DMS153 (cell line): ENCODE data around the gene ACSL4.
"Not testable (repeated sequence)": the region's sequence is repeated elsewhere in the genome, so short reads cannot be mapped to it uniquely, and the experiment has no call there.

ENCODE experiments used
- DNase-seq: peaks from one replicate; lab custom pipeline; 2025; lab: John Stamatoyannopoulos, UW

The ACSL4 gene

DNA sequence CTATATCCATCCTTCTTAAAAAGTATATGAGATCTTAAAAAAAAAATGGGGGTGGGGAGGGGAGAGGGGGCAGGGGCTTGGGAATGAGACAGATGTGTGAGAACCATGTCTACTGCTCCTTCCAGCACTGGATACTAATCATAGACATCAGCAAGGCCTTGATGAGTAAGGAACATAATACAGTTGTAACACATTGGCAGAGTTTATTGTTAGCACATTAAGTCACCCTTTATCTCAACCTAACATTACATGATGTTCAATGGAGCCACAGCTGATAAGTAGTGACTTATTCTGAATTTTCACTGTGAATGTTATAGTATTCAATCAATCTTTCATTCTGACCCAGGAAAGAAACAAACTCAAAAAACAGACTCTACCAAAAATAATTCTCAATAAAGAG is 60.8 kb downstream of the ACSL4 start:
- no peak for DNase-seq

DNA sequence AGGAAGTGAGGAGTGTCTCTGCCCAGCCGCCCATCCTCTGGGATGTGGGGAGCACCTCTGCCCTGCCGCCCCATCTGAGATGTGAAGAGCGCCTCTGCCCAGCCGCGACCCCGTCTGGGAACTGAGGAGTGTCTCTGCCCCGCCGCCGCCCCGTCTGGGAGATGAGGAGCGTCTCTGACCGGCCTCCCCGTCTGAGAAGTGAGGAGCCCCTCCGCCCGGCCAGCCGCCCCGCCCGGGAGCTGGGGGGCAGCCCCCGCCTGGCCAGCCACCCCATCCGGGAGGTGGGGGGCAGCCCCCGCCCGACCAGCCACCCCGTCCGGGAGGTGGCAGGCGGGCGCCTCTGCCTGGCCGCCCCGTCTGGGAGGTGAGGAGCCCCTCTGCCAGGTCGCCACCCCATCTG is 61.9 kb downstream of the ACSL4 start:
- DNase-seq, result not testable (repeated sequence)

DNA sequence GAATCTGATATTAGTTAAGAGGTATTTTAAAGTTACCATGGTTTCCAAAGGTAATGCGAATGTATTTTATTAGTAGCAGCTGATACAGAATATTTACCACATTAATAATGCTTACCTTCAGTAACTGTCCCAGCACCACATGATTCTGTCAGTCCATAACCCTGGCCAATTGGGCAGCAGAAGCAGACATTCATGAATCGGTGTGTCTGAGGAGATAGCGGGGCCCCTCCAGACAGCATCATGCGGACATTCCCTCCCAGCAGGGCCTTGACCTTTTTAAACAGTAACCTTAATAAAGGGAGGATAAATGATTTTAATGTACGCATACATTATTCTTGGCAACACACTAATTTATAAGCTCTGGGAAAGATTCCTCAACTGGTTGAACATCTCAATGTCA is 65.1 kb downstream of the ACSL4 start:
- no peak for DNase-seq

DNA sequence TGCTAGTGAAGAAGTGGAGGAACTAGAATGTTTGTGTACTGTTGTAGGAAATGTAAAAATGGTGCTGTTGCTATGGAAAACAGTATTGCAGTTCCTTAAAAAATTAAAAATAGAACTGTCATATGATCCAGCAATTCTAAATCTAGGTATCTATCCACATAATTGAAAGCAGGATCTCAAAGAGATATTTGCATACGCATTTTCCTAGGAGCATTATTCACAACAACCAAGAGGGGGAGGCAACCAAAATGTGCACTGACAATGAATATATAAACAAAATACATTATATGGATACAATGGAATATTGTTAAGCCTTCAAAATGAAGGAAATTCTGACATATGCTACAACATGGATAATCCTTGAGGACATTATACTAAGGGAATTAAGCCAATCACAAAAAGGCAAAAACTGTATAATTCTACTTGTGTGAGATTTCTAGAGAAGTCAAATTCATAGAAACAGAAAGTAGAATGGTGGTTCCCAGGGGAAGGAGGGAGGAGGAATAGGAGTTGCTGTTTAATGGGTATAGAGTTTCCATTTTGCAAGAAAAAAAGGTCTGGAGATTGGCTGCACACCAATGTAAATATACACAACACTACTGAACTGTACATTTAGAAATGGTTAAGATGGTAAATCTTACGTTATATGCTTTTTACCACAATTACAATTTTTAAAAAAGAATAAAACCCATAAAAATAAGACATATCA is 72.5 kb downstream of the ACSL4 start:
- no peak for DNase-seq

DNA sequence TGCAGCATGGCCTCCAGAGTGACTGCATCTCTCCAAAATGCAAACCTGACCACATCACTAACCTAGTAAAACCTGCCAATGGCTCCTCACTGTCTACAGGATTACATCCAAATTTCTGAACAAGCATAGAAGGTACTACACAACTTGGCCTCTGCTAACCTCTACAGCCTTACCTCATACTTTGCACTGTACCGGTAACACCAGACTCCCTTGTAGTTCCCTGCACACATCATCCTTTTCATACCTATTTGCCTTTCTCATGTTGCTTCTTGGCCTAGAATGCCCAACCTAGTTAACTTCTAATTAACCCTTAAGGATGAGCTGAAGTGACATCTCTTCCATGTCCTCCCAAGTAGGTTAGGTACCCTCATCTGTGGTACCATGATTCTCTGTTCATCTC is 74.7 kb downstream of the ACSL4 start:
- no peak for DNase-seq

DNA sequence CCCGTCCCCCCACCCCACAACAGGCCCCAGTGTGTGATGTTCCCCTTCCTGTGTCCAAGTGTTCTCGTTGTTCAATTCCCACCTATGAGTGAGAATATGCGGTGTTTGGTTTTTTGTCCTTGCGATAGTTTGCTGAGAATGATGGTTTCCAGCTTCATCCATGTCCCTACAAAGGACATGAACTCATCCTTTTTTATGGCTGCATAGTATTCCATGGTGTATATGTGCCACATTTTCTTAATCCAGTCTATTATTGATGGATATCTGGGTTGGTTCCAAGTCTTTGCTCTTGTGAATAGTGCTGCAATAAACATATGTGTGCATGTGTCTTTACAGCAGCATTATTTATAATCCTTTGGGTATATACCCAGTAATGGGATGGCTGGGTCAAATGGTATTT is 75.7 kb downstream of the ACSL4 start:
- not testable (repeated sequence) for DNase-seq

DNA sequence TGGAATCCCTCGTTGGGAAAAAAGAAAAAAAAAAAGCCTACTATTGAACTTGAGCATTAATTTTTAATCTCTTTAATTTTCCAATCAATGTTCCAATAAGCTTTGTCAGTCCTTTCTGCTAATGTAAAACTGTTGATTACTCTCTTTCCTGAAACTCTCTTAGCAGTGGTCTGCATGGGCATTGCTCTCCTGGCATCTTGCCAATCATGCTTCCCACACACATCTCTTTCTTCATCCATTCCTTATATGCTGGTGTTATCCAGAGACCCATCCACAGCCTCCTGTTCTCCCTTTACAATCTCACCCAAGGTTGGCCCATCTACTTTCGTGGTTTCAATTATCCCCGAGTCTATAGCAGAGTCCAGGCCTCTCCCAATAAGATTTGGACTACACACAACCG is 76.3 kb downstream of the ACSL4 start:
- DNase-seq, result no peak

DNA sequence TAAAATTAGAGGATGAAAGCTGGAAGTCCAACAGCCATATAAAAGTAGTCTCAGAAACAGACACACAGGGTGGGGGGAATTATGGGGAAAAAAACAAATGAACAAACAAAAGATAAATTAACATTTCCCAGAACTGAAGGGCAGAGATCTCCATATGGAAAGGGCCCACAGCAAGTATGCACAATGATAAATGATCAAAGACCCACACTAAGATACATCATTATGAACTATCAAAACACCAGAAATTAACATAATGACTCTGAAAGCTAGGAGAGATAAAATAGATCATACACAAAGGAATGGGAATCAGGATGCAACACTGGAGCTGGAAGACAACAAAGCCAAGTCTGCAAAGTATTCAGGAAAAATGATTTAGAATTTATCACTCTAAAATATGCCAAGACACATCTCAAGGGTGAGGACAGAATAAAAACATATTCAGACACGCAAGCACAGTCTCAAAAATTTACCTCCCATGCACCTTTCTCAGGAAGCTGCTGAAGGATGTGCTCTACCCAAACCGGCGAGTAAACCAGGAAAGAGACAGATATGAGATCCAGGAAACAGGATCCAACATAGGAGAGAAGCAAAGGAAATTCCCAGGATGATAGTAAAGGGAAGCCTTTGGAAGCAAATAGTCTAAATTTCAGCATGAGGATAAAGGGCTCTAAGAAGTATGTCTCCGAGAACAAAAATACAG is 77.4 kb downstream of the ACSL4 start:
- DNase-seq, result no peak

DNA sequence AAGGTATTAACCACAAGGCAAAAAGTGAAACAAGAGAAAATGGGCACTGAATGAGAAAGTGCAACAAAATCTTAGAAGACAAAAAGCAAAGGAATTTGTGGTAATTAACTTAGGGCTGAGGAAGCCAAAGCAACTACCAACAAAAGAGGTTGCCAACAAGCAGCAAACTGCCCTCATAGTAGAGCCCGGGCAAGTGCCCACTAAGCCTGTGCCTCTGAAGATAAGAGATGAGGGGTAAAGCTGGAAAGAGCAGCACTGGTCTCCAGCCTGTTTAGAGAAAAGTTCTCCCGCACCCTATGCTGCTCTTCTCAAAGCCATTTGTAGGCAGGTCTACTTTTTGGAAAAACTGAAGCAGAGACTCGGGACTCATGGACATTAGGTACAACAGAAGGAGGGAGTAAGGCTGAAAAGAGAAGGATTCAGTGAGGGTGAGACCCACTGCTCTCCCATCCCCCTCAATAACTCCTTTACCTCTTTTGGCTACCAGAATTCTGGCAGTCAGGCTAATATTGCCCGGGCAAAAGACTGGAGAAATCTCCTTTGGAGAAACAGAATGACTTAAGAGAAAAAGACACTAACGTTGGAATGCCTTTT is 78.4 kb downstream of the ACSL4 start:
- DNase-seq, result no peak

DNA sequence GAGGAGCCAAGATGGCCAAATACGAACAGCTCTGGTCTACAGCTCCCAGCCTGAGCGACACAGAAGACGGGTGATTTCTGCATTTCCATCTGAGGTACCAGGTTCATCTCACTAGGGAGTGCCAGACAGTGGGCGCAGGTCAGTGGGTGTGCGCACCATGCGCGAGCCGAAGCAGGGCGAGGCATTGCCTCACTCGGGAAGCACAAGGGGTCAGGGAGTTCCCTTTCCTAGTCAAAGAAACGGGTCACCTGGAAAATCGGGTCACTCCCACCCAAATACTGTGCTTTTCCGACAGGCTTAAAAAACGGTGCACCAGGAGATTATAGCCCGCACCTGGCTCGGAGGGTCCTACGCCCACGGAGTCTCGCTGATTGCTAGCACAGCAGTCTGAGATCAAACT is 88.4 kb downstream of the ACSL4 start:
- not testable (repeated sequence) for DNase-seq

DNA sequence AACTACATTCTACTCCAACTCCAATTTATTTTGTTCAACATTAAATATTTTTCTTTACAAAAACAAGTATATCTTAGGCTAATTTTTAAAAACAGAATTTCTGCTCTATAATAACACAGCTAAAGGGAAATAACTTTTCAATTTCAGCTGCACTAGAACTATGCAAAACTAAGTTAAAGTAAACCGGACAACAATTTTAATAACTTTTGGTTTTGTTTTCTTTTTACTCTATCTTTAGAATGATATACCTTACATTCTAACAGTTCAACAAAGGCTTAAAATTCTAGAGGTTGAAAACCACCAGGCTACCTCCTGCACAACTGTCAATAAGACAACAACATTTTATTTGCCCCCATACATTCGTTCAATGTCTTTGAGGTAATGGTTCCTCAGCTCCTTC is 89.4 kb downstream of the ACSL4 start:
- DNase-seq, result no peak

DNA sequence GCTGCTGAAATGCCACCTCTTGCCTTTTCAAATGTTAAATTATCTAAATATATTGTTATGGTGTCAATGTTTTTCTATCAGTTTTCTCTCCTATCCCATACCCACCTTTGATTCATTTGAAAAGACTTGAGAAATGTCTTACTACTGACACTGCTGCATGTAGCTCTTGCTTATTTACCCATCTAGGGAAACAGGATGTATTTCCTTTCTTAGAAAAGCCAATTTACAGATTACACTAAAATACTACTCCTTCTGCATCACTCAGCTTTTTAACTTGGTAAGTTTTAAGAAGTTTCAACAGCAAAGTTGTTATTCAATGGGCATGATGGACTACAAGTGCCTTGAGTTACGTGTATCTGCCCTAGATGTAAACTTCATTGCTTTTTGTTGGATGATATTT is 94.9 kb downstream of the ACSL4 start:
- DNase-seq, result no peak

DNA sequence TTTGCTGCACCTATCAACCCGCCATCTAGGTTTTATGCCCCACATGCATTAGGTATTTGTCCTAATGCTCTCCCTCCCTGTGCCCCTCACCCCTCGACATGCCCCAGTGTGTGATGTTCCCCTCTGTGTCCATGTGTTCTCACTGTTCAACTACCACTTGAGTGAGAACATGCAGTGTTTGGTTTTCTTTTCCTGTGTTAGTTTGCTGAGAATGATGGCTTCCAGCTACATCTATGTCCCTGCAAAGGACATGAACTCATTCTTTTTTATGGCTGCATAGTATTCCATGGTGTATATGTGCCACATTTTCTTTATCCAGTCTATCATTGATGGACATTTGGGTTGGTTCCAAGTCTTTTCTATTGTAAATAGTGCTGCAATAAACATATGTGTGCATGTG is 95.6 kb downstream of the ACSL4 start:
- DNase-seq, result not testable (repeated sequence)

DNA sequence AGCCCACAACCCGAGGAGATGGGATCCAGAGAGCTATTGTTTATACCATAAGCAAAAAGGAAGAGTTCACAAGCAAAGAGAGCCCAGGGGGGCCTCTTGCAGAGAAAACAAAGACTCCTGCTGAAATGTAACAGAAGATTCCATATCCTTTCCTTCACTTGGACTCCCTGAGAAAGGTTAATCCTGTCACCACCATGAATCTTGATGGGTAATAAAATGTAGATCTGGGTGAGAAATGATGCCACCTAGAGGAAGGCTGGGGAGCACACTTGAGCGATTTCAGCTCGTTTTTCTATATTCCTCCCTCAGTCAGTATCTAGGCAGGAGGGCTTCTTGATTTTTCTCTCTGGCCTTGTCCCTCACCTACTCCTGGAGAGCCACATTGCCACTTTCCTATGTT is 97.9 kb downstream of the ACSL4 start:
- no peak for DNase-seq

DNA sequence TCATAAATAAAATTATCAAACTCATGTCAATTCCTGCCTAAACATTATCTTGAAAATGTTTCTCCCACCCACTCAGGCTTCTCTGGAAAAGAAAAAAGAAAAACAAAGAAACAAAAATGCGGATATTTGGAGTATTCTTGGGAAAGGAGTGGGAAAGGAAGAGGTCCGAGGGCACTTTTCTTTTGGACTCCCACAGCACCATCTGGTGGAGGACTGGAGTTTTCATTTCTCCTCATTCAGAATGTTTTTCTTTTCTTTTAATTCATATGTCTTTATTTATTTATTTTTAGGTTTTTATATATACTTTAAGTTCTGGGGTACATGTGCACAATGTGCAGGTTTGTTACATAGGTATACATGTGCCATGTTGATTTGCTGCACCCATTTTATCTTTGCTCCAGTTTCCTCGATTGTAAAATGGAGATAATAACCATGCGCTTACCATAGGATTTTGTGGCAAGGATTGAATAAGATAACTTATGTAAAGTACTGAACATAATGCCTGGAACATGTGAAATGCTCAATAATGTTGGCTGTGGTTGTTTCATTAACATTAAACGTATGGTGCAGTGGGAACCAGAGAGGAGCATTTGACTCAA is 100.1 kb downstream of the ACSL4 start:
- no peak for DNase-seq

DNA sequence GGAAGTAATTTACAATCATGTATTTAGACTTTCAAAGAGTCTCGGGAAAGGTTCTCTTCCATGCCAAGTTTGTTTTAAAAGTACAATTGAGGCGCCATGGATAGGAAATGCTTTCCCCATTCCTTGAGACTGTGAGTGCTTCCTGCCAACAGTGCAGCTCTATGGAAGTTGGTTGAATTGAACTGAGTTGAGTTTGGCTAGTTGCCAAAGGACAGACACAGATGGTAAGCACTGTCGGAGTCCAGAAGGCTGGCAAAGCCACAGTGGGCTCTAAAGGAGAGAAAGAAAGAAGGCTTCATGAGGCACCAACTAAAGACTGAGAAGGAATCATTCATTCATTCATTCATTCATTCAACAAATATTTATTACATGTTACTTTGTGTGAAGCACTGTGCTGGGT is 103.7 kb downstream of the ACSL4 start:
- no peak for DNase-seq

DNA sequence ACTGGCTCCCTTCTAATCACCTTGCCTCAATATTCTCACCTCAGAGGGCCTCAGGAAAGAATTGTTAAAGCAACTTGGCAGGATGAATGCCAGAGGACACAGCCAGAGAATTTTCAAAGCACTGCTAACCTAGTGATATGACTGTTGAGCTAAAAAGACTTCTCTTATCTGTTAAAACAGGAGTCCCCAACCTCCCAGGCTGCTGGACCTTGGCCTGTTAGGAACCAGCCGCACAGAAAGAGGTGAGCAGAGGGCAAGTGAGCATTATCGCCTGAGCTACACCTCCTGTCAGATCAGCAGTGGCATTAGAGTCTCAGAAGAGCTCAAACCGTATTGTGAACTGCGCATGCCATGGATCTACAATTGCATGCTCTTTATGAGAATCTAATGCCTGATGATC is 106.4 kb downstream of the ACSL4 start:
- DNase-seq, result no peak

DNA sequence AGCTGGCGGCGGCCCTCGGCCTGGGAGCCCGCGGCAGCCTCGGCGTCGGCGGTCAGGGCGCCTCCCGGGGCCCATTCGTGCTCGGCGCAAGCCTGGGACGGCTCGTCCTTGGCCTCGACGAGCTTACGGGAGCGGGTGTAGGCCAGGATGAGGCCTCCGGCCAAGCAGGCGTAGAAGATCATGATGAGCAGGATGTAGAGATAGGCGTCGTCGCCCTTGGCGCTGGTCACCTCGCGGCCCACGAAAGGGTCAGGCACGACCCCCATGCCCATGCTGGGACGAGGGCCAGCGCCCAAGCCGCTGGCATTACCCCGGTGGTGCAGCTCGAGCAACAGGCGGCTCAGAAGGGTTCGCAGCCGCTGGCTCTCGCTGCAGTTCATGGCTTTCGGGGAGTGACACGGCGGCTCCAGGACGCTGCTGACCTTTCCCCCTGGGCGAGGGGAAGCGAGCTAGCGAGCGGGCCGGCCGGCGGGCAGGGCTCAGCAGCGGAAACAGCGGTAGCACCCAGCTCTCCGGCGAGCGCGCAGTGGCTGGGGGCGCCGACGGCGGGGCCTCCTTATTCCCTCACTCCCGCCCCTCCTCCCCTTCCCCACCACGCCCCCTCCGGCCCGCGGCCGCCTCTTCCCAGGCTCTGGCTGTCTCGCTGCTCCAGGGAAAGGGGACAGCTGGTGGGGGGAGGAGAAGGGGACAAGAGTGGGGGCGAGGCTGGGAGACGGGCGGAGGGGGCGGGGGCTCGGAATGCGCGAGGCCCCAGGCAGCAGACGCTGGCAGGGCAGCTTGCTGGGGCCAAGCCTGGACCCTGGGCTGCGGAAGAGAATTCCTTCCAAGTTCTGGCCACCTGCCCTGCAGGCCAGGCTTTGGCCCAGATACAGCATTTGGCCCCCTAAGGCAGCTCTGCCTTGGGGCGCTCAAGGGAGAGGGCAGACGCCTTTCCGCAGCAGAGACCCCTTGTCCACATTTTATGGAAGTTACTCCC is 108.1 kb downstream of the ACSL4 start, which contains the start of gene KCNE5:
Gene KCNE5, minus strand, starts transcription at position 532 of the 976 bp plus-strand sequence. Its CDS starts 152 bp downstream, at position 380.
- DNase-seq, result no peak

DNA sequence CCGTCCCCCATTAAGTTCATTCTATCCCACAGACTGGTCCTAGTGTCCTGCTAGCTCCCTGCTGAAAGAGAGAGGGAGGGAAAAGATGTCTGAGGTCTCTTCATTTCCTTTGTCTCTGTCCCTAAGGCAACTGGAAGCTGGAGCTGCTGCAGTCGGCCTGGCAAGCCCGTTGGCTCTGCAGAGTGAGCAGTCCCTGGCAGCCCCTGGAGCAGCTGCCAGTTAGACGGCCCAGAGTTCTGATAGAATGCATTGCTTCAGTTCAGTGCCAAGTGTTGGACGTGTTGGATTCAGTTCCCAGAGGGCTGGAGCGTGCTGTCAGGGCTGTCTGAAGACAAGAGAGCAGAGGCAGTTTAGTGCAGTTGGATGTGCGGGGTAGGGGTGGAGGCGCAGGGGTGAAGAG is 109.1 kb downstream of the ACSL4 start:
- DNase-seq, result no peak

DNA sequence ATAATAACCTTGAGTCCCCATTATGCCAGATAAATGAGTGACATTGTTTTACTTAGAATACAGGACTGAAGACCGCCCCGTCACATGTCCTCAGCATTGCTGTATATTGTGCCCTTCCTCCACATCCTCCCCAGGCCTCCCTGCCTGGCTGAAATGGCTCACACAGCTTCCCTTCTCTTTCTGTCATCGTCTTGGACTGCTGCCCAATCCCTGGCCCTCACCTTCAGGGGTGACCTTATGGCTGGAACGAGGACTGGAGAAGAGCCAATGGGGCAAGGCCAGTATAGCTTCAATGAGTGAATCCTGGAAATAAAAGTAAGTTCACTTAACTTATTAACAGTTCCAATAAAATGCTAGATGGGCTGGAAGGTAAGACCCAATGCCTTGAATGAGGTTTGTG is 110.8 kb downstream of the ACSL4 start:
- no peak for DNase-seq

DNA sequence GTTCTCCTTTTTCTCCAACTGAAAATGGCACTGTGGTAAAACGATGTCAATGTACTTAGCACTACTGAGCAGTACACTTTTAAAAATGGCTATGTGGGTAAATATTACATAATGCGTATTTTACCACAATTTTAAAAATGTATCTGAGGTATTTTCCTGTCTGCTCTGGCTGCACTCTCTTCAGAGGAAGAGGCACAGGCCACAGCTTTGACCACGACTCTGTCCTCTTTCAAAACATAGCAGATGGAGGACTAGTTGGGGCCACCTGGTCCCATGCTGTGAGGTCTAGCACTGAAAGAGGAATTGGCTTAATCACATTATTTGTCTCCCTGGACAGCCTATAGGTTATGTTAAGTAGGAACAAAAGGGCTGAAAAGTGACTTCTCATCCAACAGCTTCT is 113.3 kb downstream of the ACSL4 start:
- DNase-seq, result no peak

DNA sequence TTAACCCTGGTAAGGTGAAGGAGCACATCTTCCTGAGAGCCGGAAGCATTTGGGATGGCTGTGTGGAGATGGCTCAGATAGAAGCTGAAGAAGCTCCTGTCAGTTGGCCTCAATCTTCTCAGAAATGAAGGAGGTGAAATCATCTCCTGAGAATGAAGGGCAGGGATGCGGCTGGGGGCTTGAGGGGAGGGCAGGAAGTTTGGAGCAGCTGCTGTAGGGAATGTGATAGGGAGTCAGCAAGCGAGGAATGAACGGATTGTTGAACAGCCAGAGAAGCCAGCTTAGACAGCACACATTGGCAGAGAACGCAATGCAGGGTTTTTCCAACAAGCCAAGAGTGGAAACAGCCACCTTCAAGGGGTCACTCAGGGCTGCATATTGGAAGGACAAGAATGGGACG is 118.1 kb downstream of the ACSL4 start:
- DNase-seq, result no peak
